HG03280 (cell line): ENCODE data around the gene CACNA2D1.

ENCODE experiments used
- ATAC-seq: cut with Tn5 transposase; IDR thresholded peaks from one replicate; pipeline ENCODE4 v1.9.1; 2021; ENCODE audit warnings: mild to moderate bottlenecking, moderate library complexity; ENCODE audit not compliant: unreplicated experiment

CACNA2D1 gene

GRCh38 chr7:82347808-82348207 lies 95.8 kb downstream of the CACNA2D1 start:
- no peak for ATAC-seq

- ATAC-seq: no peak
These were observed 97.7 kb downstream of the CACNA2D1 start for GRCh38 chr7:82345886-82346285.

GRCh38 chr7:82343716-82344115 lies 99.9 kb downstream of the CACNA2D1 start:
- no peak for ATAC-seq

DNA sequence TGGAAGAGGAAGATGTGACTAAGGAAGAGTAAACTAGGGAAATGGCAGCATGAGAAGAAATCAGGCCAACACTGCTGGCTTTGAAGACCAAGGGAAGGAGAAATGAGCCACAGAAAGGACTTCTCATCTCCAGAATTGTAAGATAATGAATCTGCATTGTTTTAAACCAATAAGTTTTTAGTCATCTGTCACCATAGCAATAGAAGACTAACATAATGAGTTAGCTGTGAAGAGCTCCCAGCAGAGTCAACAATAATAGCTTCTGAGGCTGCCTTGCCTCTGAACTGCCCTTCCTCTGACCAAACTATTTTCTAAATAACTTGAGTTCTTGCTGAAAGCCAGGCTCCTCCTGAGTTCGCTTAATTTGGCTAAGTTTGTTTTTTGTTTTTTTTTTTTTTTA lies 103.6 kb downstream of the CACNA2D1 start:
- no peak for ATAC-seq

GRCh38 chr7:82335927-82336326 lies 107.7 kb downstream of the CACNA2D1 start:
- ATAC-seq: no peak

- ATAC-seq: no peak
These were observed 108.6 kb downstream of the CACNA2D1 start for GRCh38 chr7:82335001-82335400.

DNA sequence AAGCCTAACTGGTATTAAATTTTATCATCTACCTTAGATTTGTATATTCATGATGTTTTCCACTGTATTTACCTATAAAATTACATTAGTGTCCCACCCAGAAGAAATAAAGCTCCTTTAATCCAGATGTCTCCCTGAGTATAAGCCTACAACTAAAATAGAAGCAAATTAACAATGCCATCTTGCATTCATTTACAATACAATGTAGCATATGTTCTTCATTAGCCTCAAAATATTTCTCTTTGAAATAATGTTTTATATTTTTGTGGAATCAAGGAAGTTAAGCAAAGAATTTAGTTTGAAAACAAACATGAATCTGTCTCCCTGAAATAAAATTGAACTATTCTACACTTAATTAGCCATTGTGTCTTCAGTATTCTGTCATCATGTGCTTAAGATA lies 112.3 kb downstream of the CACNA2D1 start:
- no peak for ATAC-seq

- ATAC-seq: no peak
These were observed 112.8 kb downstream of the CACNA2D1 start for GRCh38 chr7:82330706-82331215.

DNA sequence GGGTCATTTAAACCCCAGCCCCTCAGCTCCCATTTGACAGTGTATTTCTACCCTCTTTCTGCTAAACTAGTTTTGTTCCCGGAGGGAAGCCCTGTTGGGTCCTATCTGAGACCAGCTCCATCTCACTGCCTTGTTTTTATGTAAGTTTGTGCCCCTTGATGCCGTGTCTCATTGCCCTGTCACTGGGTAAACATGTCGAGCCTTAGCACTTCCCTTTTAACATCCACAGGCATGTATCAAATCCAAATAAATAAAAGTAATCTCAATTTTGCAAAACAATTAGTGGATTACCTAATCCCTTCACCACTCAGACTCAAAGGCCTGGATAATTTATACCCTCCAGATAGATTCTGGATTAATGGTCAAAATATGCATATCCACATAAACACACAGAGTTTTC lies 115.7 kb downstream of the CACNA2D1 start:
- no peak for ATAC-seq

DNA sequence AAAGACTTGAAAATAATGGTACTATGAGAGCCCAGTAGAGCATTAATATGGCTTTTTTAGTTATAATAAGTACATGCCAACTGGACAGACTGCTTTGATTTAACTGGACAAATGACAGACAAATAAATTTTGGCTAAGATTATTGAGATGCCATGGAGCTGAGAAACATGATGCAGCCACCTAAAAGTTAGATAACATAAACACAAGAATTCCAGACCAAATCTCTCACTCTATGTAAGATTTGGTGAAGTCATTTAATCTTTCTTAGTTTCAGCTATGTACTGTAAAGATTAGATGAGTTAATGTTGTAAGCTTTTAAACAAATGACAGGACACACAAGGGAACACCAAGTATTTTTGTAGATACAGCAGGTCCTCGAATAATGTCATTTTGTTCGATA lies 118.2 kb downstream of the CACNA2D1 start:
- ATAC-seq: no peak

DNA sequence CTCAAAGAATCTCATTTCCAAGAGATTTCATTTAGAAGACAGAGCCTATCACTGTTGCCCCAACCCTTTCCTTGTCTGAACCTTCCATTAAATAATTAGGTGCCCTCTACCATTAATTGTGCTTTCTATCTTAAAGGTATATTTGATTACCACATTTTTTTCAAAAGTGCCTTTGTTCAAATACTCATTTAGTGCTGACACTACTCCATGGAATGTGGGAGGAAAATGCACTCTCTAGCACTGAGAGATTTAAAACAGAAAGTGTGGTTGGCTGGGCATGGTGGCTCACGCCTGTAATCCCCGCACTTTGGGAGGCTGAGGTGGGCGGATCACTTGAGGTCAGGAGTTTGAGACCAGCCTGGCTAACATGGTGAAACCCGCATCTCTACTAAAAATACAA lies 119.8 kb downstream of the CACNA2D1 start:
- ATAC-seq: no peak

DNA sequence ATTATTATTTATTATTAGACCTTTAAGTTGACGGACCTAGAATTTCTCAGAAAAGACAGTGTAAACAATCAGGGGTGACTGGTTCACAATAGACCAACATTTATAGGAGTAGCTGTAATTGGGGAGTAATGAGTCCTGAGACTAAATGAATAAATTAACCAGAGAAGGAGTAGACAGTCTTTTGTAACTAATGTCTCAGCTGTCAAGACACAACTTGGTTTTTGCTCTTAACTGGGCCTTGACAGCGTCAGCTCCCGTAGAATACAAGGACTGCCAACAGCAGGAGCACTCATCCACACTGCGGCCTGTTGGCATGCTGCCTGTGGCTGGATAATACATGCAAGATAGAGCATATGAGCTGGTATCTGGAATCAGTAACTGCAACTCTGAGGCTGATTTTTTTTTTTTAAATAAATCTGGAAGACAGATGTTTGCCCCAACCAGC lies 123.9 kb downstream of the CACNA2D1 start:
- no peak for ATAC-seq

DNA sequence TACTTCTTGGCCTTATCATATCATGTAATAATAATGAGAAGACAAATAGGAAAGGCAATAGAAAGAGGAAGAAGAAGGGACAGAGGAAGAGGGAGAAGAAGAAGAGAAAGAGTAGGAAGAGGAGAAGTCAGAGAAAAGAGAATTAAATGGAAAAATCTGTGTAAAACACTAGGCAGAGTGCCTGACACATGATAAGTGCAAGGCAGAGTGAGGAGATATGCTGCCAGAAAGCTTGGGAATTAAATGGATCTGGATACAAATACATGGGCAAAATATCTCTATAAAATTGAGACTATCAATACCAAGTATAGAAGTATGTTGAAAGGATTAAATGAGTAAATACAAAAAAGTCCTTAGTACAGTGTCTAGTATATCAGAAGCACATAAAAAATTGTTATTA lies 124.8 kb downstream of the CACNA2D1 start:
- ATAC-seq: no peak

DNA sequence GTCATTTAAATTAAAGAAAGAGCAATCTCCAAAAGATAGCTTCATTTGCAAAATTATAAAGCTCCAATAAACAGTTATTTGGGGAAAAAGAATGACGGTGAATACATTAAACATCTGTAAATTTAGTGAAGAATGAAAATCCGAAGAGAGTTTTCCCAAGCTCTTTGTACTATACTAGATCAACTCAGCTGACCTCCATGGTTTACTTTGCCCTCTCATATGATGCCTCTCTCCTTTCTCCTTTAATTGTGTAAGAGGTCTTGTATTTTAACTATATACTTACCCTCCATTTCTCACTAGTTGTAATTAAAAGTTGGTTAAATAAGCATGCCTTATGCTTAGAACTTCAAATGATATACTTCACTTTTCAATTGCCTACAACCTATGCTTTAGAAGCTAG lies 125.8 kb downstream of the CACNA2D1 start:
- no peak for ATAC-seq

- ATAC-seq: no peak
These were observed 126.3 kb downstream of the CACNA2D1 start for GRCh38 chr7:82317257-82317721.

DNA sequence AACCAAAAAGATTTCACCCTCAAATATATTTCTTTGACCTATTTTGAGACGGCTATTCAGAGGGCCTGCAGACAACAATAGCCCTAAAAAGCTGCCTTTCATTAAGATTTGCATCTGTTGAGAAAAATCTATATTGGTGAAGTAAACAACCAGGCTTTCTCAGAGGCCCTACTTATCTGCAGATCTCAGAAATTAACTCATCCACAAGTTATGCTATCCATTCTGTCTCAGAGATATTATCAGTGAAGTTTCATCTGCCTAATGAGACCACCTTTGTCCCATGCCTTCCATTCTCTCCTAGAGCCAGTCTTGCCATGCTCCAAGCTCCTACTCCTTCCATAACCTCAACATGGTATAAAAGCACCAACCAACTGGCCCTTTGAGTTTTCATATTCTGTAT lies 130.3 kb downstream of the CACNA2D1 start:
- ATAC-seq: no peak

GRCh38 chr7:82312646-82313045 lies 130.9 kb downstream of the CACNA2D1 start:
- no peak for ATAC-seq

GRCh38 chr7:82305347-82306005 lies 138.1 kb downstream of the CACNA2D1 start:
- ATAC-seq: no peak

GRCh38 chr7:82294865-82295264 lies 148.7 kb downstream of the CACNA2D1 start:
- ATAC-seq: no peak

GRCh38 chr7:82294382-82294784 lies 149.2 kb downstream of the CACNA2D1 start:
- no peak for ATAC-seq

DNA sequence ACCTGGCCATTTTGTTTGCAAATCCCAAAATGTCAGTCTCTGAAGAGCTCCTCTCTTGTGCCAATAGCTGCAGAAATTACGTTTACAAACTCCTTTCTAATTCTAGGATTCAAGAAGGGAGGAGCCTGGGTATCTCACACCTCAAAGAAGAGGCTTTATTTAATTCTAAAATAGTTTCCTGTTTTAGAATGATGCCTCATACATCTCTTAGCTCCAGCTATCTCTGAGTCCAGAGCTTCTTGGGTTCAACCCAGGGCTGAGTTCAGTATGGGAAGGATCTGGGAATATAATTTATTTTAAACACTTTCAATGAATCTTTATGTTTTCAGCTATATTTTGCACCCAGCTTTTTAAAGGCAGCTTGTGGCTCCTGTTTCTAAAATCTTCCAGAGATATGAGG lies 150.1 kb downstream of the CACNA2D1 start:
- ATAC-seq: no peak

- no peak for ATAC-seq
These were observed 151.6 kb downstream of the CACNA2D1 start for GRCh38 chr7:82291931-82292330.

DNA sequence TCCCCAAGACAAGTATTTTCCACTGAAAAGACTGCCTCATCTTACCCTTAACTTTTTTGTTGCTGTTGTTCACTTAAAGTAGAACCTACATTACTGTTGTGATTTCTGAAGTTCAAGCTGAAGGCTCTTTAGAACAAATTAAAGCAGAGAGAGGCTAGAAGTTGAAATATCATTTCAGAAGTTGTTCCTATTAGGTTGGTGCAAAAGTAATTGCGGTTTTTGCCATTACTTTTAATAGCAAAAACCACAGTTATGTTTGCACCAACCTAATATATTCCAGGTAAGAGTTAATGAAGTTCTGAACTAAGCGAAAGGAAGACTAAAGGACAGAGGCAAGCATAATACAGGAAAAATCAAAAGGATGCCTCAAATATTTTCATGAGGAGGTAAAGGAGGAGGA lies 153.7 kb downstream of the CACNA2D1 start:
- ATAC-seq: no peak
